Heart right ventricle (tissue), 16 donors: ENCODE data around the gene CNTLN. TPM values are rescaled to one million over a fixed set of nuclear protein-coding genes. Genes with fewer than 3 reads are reported as not detected.

Source experiments
- ATAC-seq, 8 donors: fragments of 200-7000 bp; cut with Tn5 transposase; one replicate each; pipeline ENCODE4 v1.9.1; 2020; ENCODE audit warnings: mild to moderate bottlenecking in 8 of 8, moderate library complexity in 8 of 8, moderate number of reproducible peaks in 1 of 8
- DNase-seq, 2 donors: peaks; one replicate each; pipeline ENCODE4 v3.0.0-alpha.2; 2020
- H3K27ac ChIP-seq, 10 donors: fragments of 200-600 bp; sonication (generic) in 2 of 10; one replicate each; pipeline versions ENCODE4 v1.5.0 to v1.8.0; 2020 to 2022; ENCODE audit warnings: mild to moderate bottlenecking in 3 of 10
- H3K27me3 ChIP-seq, 7 donors: fragments of 200-600 bp; one replicate each; pipeline ENCODE4 v1.8.0; 2021 to 2022; ENCODE audit warnings: mild to moderate bottlenecking in 2 of 7
- H3K36me3 ChIP-seq, 9 donors: fragments of 200-600 bp; sonication (generic) in 1 of 9; one replicate each; pipeline versions ENCODE4 v1.5.0 to v1.8.0; 2020 to 2022; ENCODE audit warnings: mild to moderate bottlenecking in 2 of 9
- H3K4me1 ChIP-seq, 9 donors: fragments of 200-600 bp; sonication (generic) in 1 of 9; one replicate each; pipeline versions ENCODE4 v1.5.0 to v1.8.0; 2020 to 2022; ENCODE audit warnings: mild to moderate bottlenecking in 4 of 9
- H3K4me3 ChIP-seq, 10 donors: fragments of 200-600 bp; sonication (generic) in 2 of 10; one replicate each; pipeline versions ENCODE4 v1.5.0 to v1.8.0; 2020 to 2022; ENCODE audit warnings: mild to moderate bottlenecking in 7 of 10, moderate library complexity in 2 of 10
- H3K9me3 ChIP-seq, 11 donors: fragments of 200-600 bp in 10 of 11; sonication (generic) in 2 of 11; one replicate each; pipeline versions ENCODE4 v1.5.0 to v1.8.0; 2013 to 2022; ENCODE audit warnings: mild to moderate bottlenecking in 2 of 11, control low read depth in 1 of 11, moderate library complexity in 1 of 11
- WGBS, 2 donors: extraction: QIAGEN DNeasy Blood & Tissue Kit; methylation state at CpG; one replicate each; pipeline ENCODE4 v1.1.7; 2013; ENCODE audit warnings: inconsistent platforms in 1 of 2; 5-methylcytosine and 5-hydroxymethylcytosine counted together
- intact Hi-C, 10 donors: fragments of 100-400 bp; cut with DNase I; formaldehyde crosslinking; loops; one replicate each; pipeline versions ENCODE4 v1.11.1 to v1.14.2; 2022
- polyA plus RNA-seq, 2 donors: library from polyadenylated mRNA; stranded (reverse); fragments of 200-250 nt; gene quantifications; one replicate each; pipeline ENCODE4 v1.2.3, GENCODE V29; 2013
- total RNA-seq, 10 donors: library from RNA; stranded (reverse); fragmentation: NEBNext Ultra II Directional in 3 of 10; extraction: Animal tissue kit (Norgen Biotek cat#: 25700) in 3 of 10; gene quantifications; one replicate each; pipeline versions ENCODE4 v1.2.1 to v1.2.4, GENCODE V29; 2021 to 2023
- TF ChIP-seq, protein P1 (sequence below), 9 donors: fragments of 200-600 bp; sonication (generic) in 2 of 9; IDR thresholded peaks; one replicate each; pipeline versions ENCODE4 v1.5.0 to v1.8.0; 2021 to 2022; ENCODE audit warnings: antibody characterized with exemption in 9 of 9, mild to moderate bottlenecking in 5 of 9, moderate library complexity in 1 of 9
- donor health status: Arrhythmogenic right ventricular cardiomyopathy.
- donor health status: ischemic (EF 13 %, LVEDD 7.1; RV severe dilation, severe dysfunction).
- donor health status: healthy with polysubstance abuse.
- donor health status: DM: no; HTN: yes; CAD: no.
- donor health status: DM: no; HTN: no; CAD: no.
- donor health status: ischemic (EF 25% LVEDD 6.9; RV normal size, moderate dysfunction).
- donor health status: ischemic (EF 25% LVEDD 5.7; RV mildly dilated, moderate dysfunction).
- donor health status: healthy.
- donor health status: DM: yes; HTN: yes; CAD: no.
- donor health status: Ischemic cardiomyopathy.
- donor health status: ischemic (EF 35%, LVEDD 5.7; RV mildly dilated, moderate dysfunction).
- donor health status: nonischemic (EF 11% LVEDD 7.7; RV severe dilation, severe dysfunction).
- donor health status: DM: yes; HTN: yes; CAD: no.
- donor health status: PGD.
- donor health status: ischemic (EF 29% LVEDD 5.4; RV normal size, mild dysfunction).
- donor health status: nonischemic (EF 23%, LVEDD 6.1; RV moderate dilation, normal function).

The CNTLN gene
- total and polyA plus RNA-seq, 12 donors: 1.5 to 3.6 (median 2.2) TPM

DNA sequence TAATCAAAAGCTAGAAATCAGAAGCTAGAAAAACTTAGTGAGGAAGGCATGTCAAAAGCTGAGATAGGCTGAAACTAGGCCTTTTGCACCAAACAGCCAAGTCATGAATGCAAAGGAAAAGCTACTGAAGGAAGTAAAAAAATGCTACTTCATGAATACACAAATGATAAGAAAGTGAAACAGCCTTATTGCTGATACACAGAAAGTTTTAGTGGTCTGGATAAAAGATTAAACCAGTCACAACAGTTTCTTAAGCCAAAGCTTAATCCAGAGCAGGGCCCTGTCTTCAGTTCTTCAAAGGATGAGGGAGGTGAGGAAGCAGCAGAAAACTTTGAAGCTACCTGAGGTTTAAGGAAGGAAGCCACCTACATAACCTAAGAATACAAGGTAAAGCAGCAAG is 341.6 kb downstream of the CNTLN start:
- H3K27me3 ChIP-seq: no peaks in the 10 kb centered on the region
- intact Hi-C loops: no loop called here
- DNase-seq (no peak), ATAC-seq (no peak)
- no peaks in the 10 kb centered on the region for H3K36me3 ChIP-seq
- H3K9me3 ChIP-seq: no peaks in the 10 kb centered on the region
- TF ChIP-seq, protein P1, sequence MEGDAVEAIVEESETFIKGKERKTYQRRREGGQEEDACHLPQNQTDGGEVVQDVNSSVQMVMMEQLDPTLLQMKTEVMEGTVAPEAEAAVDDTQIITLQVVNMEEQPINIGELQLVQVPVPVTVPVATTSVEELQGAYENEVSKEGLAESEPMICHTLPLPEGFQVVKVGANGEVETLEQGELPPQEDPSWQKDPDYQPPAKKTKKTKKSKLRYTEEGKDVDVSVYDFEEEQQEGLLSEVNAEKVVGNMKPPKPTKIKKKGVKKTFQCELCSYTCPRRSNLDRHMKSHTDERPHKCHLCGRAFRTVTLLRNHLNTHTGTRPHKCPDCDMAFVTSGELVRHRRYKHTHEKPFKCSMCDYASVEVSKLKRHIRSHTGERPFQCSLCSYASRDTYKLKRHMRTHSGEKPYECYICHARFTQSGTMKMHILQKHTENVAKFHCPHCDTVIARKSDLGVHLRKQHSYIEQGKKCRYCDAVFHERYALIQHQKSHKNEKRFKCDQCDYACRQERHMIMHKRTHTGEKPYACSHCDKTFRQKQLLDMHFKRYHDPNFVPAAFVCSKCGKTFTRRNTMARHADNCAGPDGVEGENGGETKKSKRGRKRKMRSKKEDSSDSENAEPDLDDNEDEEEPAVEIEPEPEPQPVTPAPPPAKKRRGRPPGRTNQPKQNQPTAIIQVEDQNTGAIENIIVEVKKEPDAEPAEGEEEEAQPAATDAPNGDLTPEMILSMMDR (IDR thresholded peaks at IDR 0.05): no peak
- H3K27ac ChIP-seq: no peak overlapping the region
- no peak overlapping the region for H3K4me3 ChIP-seq
- H3K4me1 ChIP-seq: no peaks in the 10 kb centered on the region

DNA sequence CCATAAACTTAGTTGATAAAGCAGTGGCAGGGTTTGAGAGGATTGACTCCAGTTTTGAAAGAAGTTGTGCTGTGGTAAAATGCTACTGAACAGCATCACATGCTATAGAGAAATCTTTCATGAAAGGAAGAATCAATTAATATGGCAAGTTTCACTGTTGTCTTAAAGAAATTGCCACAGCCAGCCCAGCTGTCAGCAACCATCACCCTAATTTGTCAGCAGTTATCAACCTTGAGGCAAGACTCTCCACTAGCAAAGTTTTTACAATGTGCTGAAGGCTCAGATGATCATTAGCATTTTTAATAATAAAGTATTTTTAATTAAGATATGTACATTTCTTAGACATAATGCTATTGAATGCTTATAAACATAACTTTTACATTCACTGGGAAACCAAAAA is 343.0 kb downstream of the CNTLN start:
- Histone ChIP-seq H3K36me3 (no peaks in the 10 kb centered on the region), H3K9me3 (no peaks in the 10 kb centered on the region), H3K4me3 (no peak overlapping the region), H3K27me3 (no peaks in the 10 kb centered on the region), H3K4me1 (no peaks in the 10 kb centered on the region), H3K27ac (no peak overlapping the region)
- DNase-seq (no peak), ATAC-seq (no peak)
- intact Hi-C loops: no loop called here
- TF ChIP-seq, protein P1 (IDR thresholded peaks at IDR 0.05): no peak

DNA sequence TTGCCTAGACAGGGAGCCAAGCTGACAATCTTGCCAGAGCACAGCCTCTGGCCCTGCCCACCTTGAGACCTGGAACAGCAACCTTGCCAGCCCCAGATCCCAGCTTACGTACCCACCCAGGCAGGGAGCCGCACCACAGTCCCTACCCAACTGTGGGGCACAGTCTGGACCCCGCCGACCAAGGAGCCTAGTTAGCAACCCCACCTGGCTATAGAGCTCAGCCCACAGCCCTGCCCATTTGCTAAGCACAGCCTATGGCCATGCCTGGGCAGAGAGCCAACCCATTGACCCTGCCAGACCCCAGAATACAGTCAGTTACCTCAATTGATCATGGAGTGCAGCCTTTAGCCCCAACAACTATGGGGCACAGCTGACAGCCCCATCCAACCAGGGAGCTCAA is 346.1 kb downstream of the CNTLN start:
- H3K27ac ChIP-seq: no peak overlapping the region
- H3K4me3 ChIP-seq: no peak overlapping the region
- WGBS, 2 donors: 98 to 99% methylated on average over 4 of the region's 4 CpGs
- ATAC-seq (no peak), DNase-seq (peak in 1 of 2 donors; percentile 8)
- H3K4me1 ChIP-seq: no peaks in the 10 kb centered on the region
- TF ChIP-seq, protein P1 (IDR thresholded peaks at IDR 0.05): no peak
- H3K27me3 ChIP-seq: no peaks in the 10 kb centered on the region
- no peaks in the 10 kb centered on the region for H3K9me3 ChIP-seq
- intact Hi-C loops: no loop called here
- H3K36me3 ChIP-seq: peaks cover 0 to 7% (median 0%) of the 10 kb centered on the region in 9 donors

DNA sequence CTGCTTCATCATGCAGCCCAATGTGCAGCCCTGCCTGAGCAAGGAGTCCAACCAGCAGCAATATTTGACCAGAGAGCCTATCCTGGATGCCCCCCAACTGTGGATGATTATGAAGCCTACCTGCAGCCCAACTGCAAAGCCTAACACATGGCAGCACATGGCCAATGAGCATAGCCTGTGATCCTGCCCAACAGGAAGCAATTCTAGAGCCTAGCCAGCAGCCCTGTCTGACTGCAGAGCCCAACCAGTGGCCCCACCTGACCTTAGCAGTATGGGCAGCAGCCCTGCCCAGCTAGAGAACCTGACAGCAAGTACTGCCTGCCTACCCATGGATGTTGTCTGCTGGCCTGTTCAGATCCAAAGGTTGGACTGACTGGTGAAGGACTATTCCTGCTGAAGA is 346.7 kb downstream of the CNTLN start:
- no peak for ATAC-seq
- Histone ChIP-seq H3K4me1 (no peaks in the 10 kb centered on the region), H3K27ac (no peak overlapping the region), H3K4me3 (no peak overlapping the region), H3K36me3 (peaks cover 0 to 11% (median 0%) of the 10 kb centered on the region in 9 donors), H3K9me3 (no peaks in the 10 kb centered on the region), H3K27me3 (no peaks in the 10 kb centered on the region)
- TF ChIP-seq, protein P1 (IDR thresholded peaks at IDR 0.05): no peak
- intact Hi-C loops: no loop called here
- no peak for DNase-seq

DNA sequence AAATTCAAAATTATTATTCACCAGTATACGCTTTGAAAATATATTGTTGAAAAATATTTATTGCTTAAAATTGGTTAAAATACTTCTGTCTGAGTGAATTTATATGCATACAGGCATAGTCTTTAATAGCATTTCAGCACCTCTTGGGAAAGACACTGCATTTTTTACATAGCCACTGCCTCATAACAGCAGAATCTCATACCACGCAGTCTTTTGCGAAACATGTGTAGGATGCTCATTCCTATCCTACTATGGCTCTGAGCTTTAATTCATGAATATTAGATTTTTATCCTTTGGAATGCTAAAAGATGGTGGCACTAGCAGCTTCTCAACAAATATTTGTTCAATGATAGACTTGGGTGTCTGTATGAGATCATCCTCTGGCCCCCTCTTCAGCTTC is 350.1 kb downstream of the CNTLN start:
- TF ChIP-seq, protein P1 (IDR thresholded peaks at IDR 0.05): no peak
- no peaks in the 10 kb centered on the region for H3K27me3 ChIP-seq
- intact Hi-C loops: no loop called here
- DNase-seq (no peak), ATAC-seq (no peak)
- WGBS, 2 donors: 97% methylated on average over 3 of the region's 3 CpGs
- H3K27ac ChIP-seq: no peak overlapping the region
- H3K9me3 ChIP-seq: no peaks in the 10 kb centered on the region
- H3K36me3 ChIP-seq: peaks cover 0 to 24% (median 4%) of the 10 kb centered on the region in 9 donors
- H3K4me1 ChIP-seq: no peaks in the 10 kb centered on the region
- H3K4me3 ChIP-seq: no peak overlapping the region
